Kidney capillary endothelial cell (primary cell): Measurements from ENCODE around the gene TEAD2.
"Not testable (repeated sequence)": the region's sequence is repeated elsewhere in the genome, so short reads cannot be mapped to it uniquely, and the experiment has no call there.

Experiments used
- DNase-seq: peaks from one replicate; pipeline ENCODE4 v3.0.0-alpha.2; 2018; ENCODE audit warnings: low spot score

Gene TEAD2

GRCh38 chr19:49383599-49383998 lies 21.4 kb upstream of the TEAD2 start:
- no peak for DNase-seq

- DNase-seq: no peak
Observed at GRCh38 chr19:49382639-49383038, 20.4 kb upstream of the TEAD2 start.

GRCh38 chr19:49380391-49380790 lies 18.2 kb upstream of the TEAD2 start:
- no peak for DNase-seq

GRCh38 chr19:49378512-49378911 lies 16.3 kb upstream of the TEAD2 start:
- no peak for DNase-seq

- no peak for DNase-seq
Observed at GRCh38 chr19:49374665-49375434, 12.6 kb upstream of the TEAD2 start.

GRCh38 chr19:49373174-49373573 lies 11.0 kb upstream of the TEAD2 start:
- DNase-seq: not testable (repeated sequence)

- DNase-seq: no peak
Observed at GRCh38 chr19:49371184-49371583, 9.0 kb upstream of the TEAD2 start.

GRCh38 chr19:49368711-49369358 lies 6.6 kb upstream of the TEAD2 start:
- DNase-seq: no peak

- no peak for DNase-seq
Observed at GRCh38 chr19:49366110-49366509, 3.9 kb upstream of the TEAD2 start.

GRCh38 chr19:49364083-49364737 lies 2.0 kb upstream of the TEAD2 start:
- DNase-seq: no peak

- peak; percentile 100 for DNase-seq
Observed at GRCh38 chr19:49363268-49364082, 1.3 kb upstream of the TEAD2 start, which contains the start of gene DKKL1. Gene DKKL1 (plus strand): TSS chr19:49363877. CDS start chr19:49363999, 122 bp downstream.

GRCh38 chr19:49362929-49363267 lies 682 bp upstream of the TEAD2 start:
- DNase-seq: no peak

GRCh38 chr19:49361438-49362047 lies 673 bp downstream of the TEAD2 start:
- DNase-seq: peak; percentile 74

GRCh38 chr19:49359851-49360820 lies 2.1 kb downstream of the TEAD2 start:
- DNase-seq: no peak

- DNase-seq: no peak
Observed at GRCh38 chr19:49357186-49357585, 5.0 kb downstream of the TEAD2 start.

- DNase-seq: peak; percentile 24
Observed at GRCh38 chr19:49356382-49356781, 5.8 kb downstream of the TEAD2 start.

- DNase-seq: peak; percentile 21
Observed at GRCh38 chr19:49355909-49356353, 6.3 kb downstream of the TEAD2 start.

GRCh38 chr19:49349567-49349966 lies 12.6 kb downstream of the TEAD2 start:
- DNase-seq: no peak

- DNase-seq: no peak
Observed at GRCh38 chr19:49348305-49349189, 13.7 kb downstream of the TEAD2 start.
